H1 (cell line): ENCODE data around the gene SS18L1.

Source experiments
- CHD2 ChIP-seq: IDR thresholded peaks from 2 replicates; pipeline ENCODE4 v1.6.1; 2012; ENCODE audit warnings: low read length, improper control_type of control experiment
- CHD7 ChIP-seq: fragments of 300-600 bp; sonication (generic); IDR thresholded peaks from 2 replicates; pipeline ENCODE4 v1.7.1; 2012; ENCODE audit warnings: low read length, moderate library complexity, mild to moderate bottlenecking, inconsistent platforms; ENCODE audit not compliant: insufficient replicate concordance
- CTCF ChIP-seq, 3 experiments: IDR thresholded peaks; 1 replicate in 2 of 3; 2 replicates in 1 of 3; pipeline versions ENCODE4 v1.5.1 to v1.6.1; 2011; ENCODE audit warnings: low read length in 3 of 3, mild to moderate bottlenecking in 3 of 3, inconsistent platforms in 2 of 3, low read depth in 1 of 3, moderate library complexity in 1 of 3; ENCODE audit not compliant: insufficient read depth in 1 of 3; ENCODE audit errors: control extremely low read depth in 1 of 3
- EP300 ChIP-seq, 2 experiments: IDR thresholded peaks; 1 replicate in 1 of 2; 2 replicates in 1 of 2; pipeline ENCODE4 v1.6.1; 2011 to 2012; ENCODE audit warnings: low read depth in 2 of 2, low read length in 2 of 2, mild to moderate bottlenecking in 2 of 2, borderline replicate concordance in 1 of 2, inconsistent platforms in 1 of 2, moderate library complexity in 1 of 2
- PHF8 ChIP-seq: fragments of 200-600 bp; sonication (generic); conservative IDR thresholded peaks from 2 replicates; pipeline ENCODE4 v1.7.1; 2012; ENCODE audit warnings: low read depth, mild to moderate bottlenecking, inconsistent platforms, low read length, moderate library complexity
- RXRA ChIP-seq: IDR thresholded peaks from 2 replicates; pipeline ENCODE4 v1.6.1; 2011; ENCODE audit warnings: low read depth, mild to moderate bottlenecking, low read length, moderate library complexity; ENCODE audit not compliant: insufficient read depth
- TAF1 ChIP-seq: IDR thresholded peaks from 2 replicates; pipeline ENCODE4 v1.6.1; 2011; ENCODE audit warnings: mild to moderate bottlenecking, low read depth, low read length

GRCh38 chr20:62119115-62119514 lies 24.5 kb upstream of the SS18L1 start:
- TF ChIP-seq RXRA (no peak), TAF1 (no peak), CHD7 (no peak), PHF8 (no peak), CTCF (IDR thresholded peaks at IDR 0.05; ENCODE audit: control extremely low read depth in 1 of 3, insufficient read depth in 1 of 3, low read depth in 1 of 3, low read length in 3 of 3) (no peak), EP300 (IDR thresholded peaks at IDR 0.05; ENCODE audit: borderline replicate concordance in 1 of 2, low read depth in 2 of 2, low read length in 2 of 2) (no peak), CHD2 (no peak)
